Keratinocyte (primary cell): Measurements from ENCODE around the gene FREM3.

ENCODE experiments used
- EZH2 ChIP-seq: IDR thresholded peaks from one replicate; pipeline ENCODE4 v1.6.1; 2012; ENCODE audit warnings: inconsistent platforms, mild to moderate bottlenecking, low read length, moderate library complexity
- TF ChIP-seq, protein P1 (sequence below), 3 experiments: IDR thresholded peaks in 1 of 3; conservative IDR thresholded peaks in 1 of 3; optimal IDR thresholded peaks in 1 of 3; 2 replicates in 2 of 3; 3 replicates in 1 of 3; pipeline versions ENCODE3 to v1.5.1; 2011; ENCODE audit warnings: low read length in 3 of 3, mild to moderate bottlenecking in 3 of 3, moderate library complexity in 2 of 3, control low read depth in 1 of 3, inconsistent platforms in 1 of 3; ENCODE audit not compliant: insufficient read depth in 2 of 3; ENCODE audit errors: extremely low read depth in 1 of 3

DNA sequence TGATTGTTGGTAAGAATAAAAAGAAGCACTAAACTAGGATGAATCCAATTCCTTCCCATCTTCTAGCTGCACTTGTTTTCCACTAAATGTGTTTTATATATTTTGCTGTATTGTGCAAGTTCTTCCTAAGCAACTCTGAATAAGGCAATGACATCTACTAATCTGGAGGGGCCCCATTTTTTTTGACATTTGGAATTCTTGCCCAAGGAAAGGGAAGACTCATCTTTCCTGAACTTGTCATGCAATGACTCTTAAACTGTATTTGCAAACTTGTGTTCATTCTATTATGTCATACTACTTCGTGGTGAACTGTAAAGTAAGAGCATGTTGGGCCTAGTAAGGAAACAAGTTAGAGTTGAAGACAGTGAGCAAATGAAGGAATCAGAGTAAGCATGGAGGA is 45.9 kb downstream of the FREM3 start:
- no peak for TF ChIP-seq EZH2
- TF ChIP-seq, protein P1, sequence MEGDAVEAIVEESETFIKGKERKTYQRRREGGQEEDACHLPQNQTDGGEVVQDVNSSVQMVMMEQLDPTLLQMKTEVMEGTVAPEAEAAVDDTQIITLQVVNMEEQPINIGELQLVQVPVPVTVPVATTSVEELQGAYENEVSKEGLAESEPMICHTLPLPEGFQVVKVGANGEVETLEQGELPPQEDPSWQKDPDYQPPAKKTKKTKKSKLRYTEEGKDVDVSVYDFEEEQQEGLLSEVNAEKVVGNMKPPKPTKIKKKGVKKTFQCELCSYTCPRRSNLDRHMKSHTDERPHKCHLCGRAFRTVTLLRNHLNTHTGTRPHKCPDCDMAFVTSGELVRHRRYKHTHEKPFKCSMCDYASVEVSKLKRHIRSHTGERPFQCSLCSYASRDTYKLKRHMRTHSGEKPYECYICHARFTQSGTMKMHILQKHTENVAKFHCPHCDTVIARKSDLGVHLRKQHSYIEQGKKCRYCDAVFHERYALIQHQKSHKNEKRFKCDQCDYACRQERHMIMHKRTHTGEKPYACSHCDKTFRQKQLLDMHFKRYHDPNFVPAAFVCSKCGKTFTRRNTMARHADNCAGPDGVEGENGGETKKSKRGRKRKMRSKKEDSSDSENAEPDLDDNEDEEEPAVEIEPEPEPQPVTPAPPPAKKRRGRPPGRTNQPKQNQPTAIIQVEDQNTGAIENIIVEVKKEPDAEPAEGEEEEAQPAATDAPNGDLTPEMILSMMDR (optimal IDR thresholded peaks at IDR 0.05 in 1 of 3, IDR thresholded peaks at IDR 0.05 in 1 of 3, conservative IDR thresholded peaks at IDR 0.05 in 1 of 3; ENCODE audit: extremely low read depth in 1 of 3, insufficient read depth in 2 of 3, low read length in 3 of 3): no peak
